GM20000 (cell line): Measurements from ENCODE around the gene KIAA0825.

ENCODE experiments used
- DNase-seq: peaks from one replicate; pipeline ENCODE4 v3.0.0; 2012; ENCODE audit warnings: low spot score
- TF ChIP-seq, protein P1 (sequence below): IDR thresholded peaks from 2 replicates; pipeline ENCODE4 v1.5.1; 2012; ENCODE audit warnings: mild to moderate bottlenecking, control low read depth; ENCODE audit errors: extremely low read depth, missing control alignments

The KIAA0825 gene

GRCh38 chr5:94440015-94440414 is 178.4 kb downstream of the KIAA0825 start:
- DNase-seq = no peak
- TF ChIP-seq, protein P1, sequence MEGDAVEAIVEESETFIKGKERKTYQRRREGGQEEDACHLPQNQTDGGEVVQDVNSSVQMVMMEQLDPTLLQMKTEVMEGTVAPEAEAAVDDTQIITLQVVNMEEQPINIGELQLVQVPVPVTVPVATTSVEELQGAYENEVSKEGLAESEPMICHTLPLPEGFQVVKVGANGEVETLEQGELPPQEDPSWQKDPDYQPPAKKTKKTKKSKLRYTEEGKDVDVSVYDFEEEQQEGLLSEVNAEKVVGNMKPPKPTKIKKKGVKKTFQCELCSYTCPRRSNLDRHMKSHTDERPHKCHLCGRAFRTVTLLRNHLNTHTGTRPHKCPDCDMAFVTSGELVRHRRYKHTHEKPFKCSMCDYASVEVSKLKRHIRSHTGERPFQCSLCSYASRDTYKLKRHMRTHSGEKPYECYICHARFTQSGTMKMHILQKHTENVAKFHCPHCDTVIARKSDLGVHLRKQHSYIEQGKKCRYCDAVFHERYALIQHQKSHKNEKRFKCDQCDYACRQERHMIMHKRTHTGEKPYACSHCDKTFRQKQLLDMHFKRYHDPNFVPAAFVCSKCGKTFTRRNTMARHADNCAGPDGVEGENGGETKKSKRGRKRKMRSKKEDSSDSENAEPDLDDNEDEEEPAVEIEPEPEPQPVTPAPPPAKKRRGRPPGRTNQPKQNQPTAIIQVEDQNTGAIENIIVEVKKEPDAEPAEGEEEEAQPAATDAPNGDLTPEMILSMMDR = no peak

GRCh38 chr5:94433397-94434163 is 184.8 kb downstream of the KIAA0825 start:
- TF ChIP-seq, protein P1 = no peak
- DNase-seq = no peak

DNA sequence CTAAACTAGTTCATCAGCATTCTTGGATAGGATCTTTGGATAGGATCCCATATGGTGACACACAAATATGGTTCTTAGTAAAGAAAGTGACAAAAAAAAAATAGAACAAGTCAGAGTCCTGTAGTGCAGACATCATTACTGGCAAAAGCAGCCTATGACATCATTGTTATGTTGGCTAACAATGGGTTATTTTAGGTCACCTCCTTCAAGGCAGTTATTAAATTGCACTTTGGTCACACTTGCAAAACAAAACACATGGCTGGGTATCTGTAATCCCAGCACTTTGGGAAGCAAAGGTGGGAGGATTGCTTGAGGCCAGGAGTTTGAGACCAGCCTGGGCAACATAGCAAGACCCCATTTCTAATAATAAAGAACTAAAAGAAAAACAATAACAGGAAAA is 185.9 kb downstream of the KIAA0825 start:
- TF ChIP-seq, protein P1 = no peak
- DNase-seq = no peak

GRCh38 chr5:94431696-94432095 is 186.7 kb downstream of the KIAA0825 start:
- TF ChIP-seq, protein P1 = no peak
- DNase-seq = no peak

- TF ChIP-seq, protein P1 = no peak
- no peak for DNase-seq
Observed at GRCh38 chr5:94429566-94429965, 188.8 kb downstream of the KIAA0825 start.

- DNase-seq = no peak
- TF ChIP-seq, protein P1 = no peak
Observed at GRCh38 chr5:94425396-94425795, 193.0 kb downstream of the KIAA0825 start.

DNA sequence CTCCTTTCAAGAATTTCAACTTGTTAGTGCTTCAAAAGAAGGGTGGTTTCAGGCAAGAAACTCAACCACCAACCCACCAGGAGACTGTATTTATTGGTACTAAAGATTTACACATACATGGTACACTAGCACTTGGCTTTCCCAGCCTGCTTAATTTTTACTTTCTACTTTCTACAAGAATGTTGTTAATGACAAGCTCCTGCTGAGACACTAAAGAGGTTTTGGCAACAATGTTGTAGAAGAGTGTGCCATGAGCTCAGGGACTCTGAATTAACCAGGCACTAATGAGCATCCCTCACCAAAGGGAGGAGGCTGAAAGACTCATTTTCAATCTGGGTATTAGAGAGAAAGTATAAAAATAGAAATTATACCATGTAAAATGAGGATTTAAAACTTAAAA is 195.0 kb downstream of the KIAA0825 start:
- TF ChIP-seq, protein P1 = no peak
- DNase-seq = no peak
